ENCODE results near the gene DDR2.

DDR2 gene

DNA sequence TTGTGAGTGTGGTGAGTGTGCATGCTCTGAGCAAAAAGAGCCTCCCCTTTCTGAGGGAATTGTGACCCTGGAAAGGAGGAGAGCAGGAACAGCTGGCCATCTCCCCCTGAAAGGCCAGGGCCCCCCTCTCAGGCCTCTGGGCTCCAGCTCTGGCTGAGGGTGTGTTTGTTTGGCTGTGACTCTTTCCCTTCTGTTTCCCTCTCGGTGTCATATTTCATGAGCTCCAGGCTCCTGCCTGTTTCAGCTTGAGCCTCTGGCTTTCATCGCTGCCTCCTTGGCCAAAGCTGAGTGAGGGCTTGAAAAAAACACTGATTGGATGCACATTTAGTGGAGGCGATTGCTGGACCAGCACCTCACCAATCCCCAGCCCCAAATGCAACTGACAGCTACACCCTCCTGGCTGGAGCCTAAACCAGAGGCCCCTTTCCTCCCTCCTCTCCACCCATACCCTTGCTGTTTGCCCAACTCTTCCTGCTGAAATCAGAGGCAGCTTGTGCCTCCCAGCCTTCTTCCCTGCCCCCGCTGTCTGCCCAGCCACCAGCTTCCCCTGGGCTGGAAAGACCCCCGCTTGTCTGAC is 64.1 kb downstream of the DDR2 start:
- H2BK15ac ChIP-seq (replicated peaks; ENCODE audit: low read depth) = no peak overlapping the region
- WGBS (ENCODE audit: extremely low coverage, insufficient coverage, low lambda C conversion rate) = no CpG with 5 or more reads among the region's 5 CpGs
- H4K5ac ChIP-seq (ENCODE audit: low read length) = no peak overlapping the region
- H3K4me2 ChIP-seq (ENCODE audit: low read length) = peak overlapping the region; percentile 11
- no peaks in the 10 kb centered on the region for H3K27me3 ChIP-seq (ENCODE audit: insufficient read depth, low read length, poor library complexity)
- H2BK120ac ChIP-seq (ENCODE audit: low read depth, low read length) = no peak overlapping the region
- no peak overlapping the region for H3K23ac ChIP-seq (ENCODE audit: low read length)
- H3K79me2 ChIP-seq (ENCODE audit: control insufficient read depth, insufficient read depth, low read length) = no peaks in the 10 kb centered on the region
- H3K9ac ChIP-seq (ENCODE audit: low read length) = peak overlapping the region; percentile 36
- peak overlapping the region; percentile 77 for H3K18ac ChIP-seq (ENCODE audit: low read length)
- no peaks in the 10 kb centered on the region for H3K36me3 ChIP-seq (ENCODE audit: control insufficient read depth, insufficient read depth, low read length)
- H3K27ac ChIP-seq (ENCODE audit: low read depth, low read length) = peak overlapping the region; percentile 80
- DNase-seq = peak; percentile 96
- H3K4me1 ChIP-seq (ENCODE audit: control insufficient read depth, low read depth, low read length) = peaks cover 5% of the 10 kb centered on the region
- no peak overlapping the region for H3K4me3 ChIP-seq (ENCODE audit: low read length)
- peak overlapping the region; percentile 57 for H3K4ac ChIP-seq (ENCODE audit: low read depth, low read length)
- peak overlapping the region; percentile 66 for H3K56ac ChIP-seq (ENCODE audit: low read length)
- H2BK5ac ChIP-seq (ENCODE audit: low read length) = peak overlapping the region; percentile 59
- H2AK5ac ChIP-seq (ENCODE audit: low read length) = no peak overlapping the region
- no peaks in the 10 kb centered on the region for H3K79me1 ChIP-seq (ENCODE audit: low read length)
- H4K8ac ChIP-seq (ENCODE audit: low read depth, low read length) = no peak overlapping the region

DNA sequence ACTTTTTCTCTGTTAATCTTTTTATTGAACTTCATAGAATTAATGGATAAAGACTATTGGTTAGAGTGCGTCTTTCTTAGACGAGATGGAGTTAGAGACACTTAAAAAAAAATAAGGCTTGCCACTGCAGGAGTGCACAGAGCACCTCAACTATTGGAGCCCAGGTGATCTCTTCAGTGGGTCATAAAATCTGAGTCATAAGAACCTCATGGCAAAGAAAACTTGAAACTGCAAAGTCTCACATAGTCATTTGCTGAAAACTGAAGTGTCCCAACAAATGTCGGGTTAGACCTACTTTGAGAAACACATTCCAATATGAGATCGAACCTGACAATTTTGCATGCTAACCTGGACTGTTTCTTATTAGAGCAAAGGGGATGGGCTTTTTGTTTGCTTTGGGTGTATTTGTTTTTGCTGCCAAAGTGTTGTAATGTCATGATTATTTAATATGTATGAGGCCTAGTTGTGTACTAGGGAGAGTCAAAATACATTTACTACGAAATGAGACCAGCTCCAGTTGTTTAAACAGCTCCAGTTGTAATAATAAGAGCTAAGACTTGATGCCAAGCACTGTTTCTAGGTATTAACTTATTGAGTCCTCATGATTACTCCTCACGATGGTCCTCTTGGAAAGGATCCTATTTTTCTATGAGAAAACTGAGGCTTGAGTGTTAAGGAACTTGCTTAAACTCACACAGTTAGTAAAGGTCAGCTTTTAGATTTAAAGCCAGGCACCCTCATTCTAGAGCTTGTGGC is 65.1 kb downstream of the DDR2 start:
- no peak overlapping the region for H2BK120ac ChIP-seq (ENCODE audit: low read depth, low read length)
- no peak overlapping the region for H3K56ac ChIP-seq (ENCODE audit: low read length)
- H3K36me3 ChIP-seq (ENCODE audit: control insufficient read depth, insufficient read depth, low read length) = no peaks in the 10 kb centered on the region
- H3K4me1 ChIP-seq (ENCODE audit: control insufficient read depth, low read depth, low read length) = peaks cover 5% of the 10 kb centered on the region
- no peak overlapping the region for H3K4ac ChIP-seq (ENCODE audit: low read depth, low read length)
- WGBS (ENCODE audit: extremely low coverage, insufficient coverage, low lambda C conversion rate) = no CpG with 5 or more reads among the region's 6 CpGs
- no peak overlapping the region for H3K4me2 ChIP-seq (ENCODE audit: low read length)
- H2AK5ac ChIP-seq (ENCODE audit: low read length) = no peak overlapping the region
- H3K4me3 ChIP-seq (ENCODE audit: low read length) = no peak overlapping the region
- peak overlapping the region; percentile 42 for H3K18ac ChIP-seq (ENCODE audit: low read length)
- no peak for DNase-seq
- no peak overlapping the region for H4K5ac ChIP-seq (ENCODE audit: low read length)
- no peak overlapping the region for H4K8ac ChIP-seq (ENCODE audit: low read depth, low read length)
- H2BK15ac ChIP-seq (replicated peaks; ENCODE audit: low read depth) = no peak overlapping the region
- no peak overlapping the region for H3K9ac ChIP-seq (ENCODE audit: low read length)
- no peaks in the 10 kb centered on the region for H3K79me2 ChIP-seq (ENCODE audit: control insufficient read depth, insufficient read depth, low read length)
- no peak overlapping the region for H2BK5ac ChIP-seq (ENCODE audit: low read length)
- no peak overlapping the region for H3K23ac ChIP-seq (ENCODE audit: low read length)
- no peaks in the 10 kb centered on the region for H3K27me3 ChIP-seq (ENCODE audit: insufficient read depth, low read length, poor library complexity)
- H3K27ac ChIP-seq (ENCODE audit: low read depth, low read length) = no peak overlapping the region
- H3K79me1 ChIP-seq (ENCODE audit: low read length) = no peaks in the 10 kb centered on the region

DNA sequence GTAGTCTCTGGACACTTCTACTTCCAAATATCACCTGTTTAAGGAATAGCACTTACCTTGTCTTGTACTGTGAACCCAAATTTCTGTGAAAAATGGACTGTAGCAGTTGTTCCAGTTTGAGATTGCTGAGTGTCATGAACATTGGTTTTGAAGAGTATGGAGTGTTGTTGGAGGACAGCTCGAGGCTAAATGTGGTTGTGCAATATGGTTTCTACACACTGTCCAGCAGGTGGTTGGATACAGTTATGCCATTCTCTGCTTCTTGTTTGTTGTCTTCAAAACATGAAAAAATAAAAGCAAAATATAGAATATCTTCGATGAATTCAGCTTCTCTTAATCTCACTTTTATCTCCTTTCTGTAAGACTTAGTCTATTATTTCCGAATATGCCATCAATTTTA is 67.1 kb downstream of the DDR2 start:
- Histone ChIP-seq H3K79me1 (ENCODE audit: low read length) (no peaks in the 10 kb centered on the region), H3K18ac (ENCODE audit: low read length) (no peak overlapping the region), H3K79me2 (ENCODE audit: control insufficient read depth, insufficient read depth, low read length) (no peaks in the 10 kb centered on the region), H3K27me3 (ENCODE audit: insufficient read depth, low read length, poor library complexity) (no peaks in the 10 kb centered on the region), H4K8ac (ENCODE audit: low read depth, low read length) (no peak overlapping the region), H3K27ac (ENCODE audit: low read depth, low read length) (no peak overlapping the region), H3K23ac (ENCODE audit: low read length) (no peak overlapping the region), H2BK5ac (ENCODE audit: low read length) (no peak overlapping the region), H3K4me1 (ENCODE audit: control insufficient read depth, low read depth, low read length) (peaks cover 5% of the 10 kb centered on the region), H3K36me3 (ENCODE audit: control insufficient read depth, insufficient read depth, low read length) (no peaks in the 10 kb centered on the region), H2BK15ac (replicated peaks; ENCODE audit: low read depth) (no peak overlapping the region), H3K4ac (ENCODE audit: low read depth, low read length) (no peak overlapping the region), H2BK120ac (ENCODE audit: low read depth, low read length) (no peak overlapping the region), H3K9ac (ENCODE audit: low read length) (no peak overlapping the region), H3K56ac (ENCODE audit: low read length) (no peak overlapping the region), H2AK5ac (ENCODE audit: low read length) (no peak overlapping the region), H4K5ac (ENCODE audit: low read length) (no peak overlapping the region), H3K4me3 (ENCODE audit: low read length) (no peak overlapping the region), H3K4me2 (ENCODE audit: low read length) (no peak overlapping the region)
- WGBS (ENCODE audit: extremely low coverage, insufficient coverage, low lambda C conversion rate) = no CpG with 5 or more reads among the region's 3 CpGs
- no peak for DNase-seq

DNA sequence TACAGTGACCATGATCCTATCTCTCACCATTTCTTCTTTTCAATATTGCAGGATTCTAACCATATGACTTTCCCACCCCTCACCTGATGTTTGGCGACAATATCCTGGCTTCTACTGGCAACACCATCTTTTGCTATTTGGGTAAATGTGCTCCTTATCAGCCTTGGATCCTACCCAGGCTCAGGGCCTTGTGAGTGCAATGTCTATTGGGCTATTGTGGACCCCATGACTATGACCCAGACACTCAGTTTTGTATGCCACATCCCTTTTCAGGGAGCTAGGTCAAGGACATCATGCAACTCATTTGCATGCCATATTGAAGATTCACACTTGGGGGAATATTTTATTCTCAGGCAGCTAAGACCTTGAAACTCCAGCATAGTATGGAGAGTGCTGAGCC is 67.9 kb downstream of the DDR2 start:
- Histone ChIP-seq H3K56ac (ENCODE audit: low read length) (no peak overlapping the region), H3K4me1 (ENCODE audit: control insufficient read depth, low read depth, low read length) (peaks cover 5% of the 10 kb centered on the region), H3K4ac (ENCODE audit: low read depth, low read length) (no peak overlapping the region), H3K36me3 (ENCODE audit: control insufficient read depth, insufficient read depth, low read length) (no peaks in the 10 kb centered on the region), H3K27me3 (ENCODE audit: insufficient read depth, low read length, poor library complexity) (no peaks in the 10 kb centered on the region), H4K8ac (ENCODE audit: low read depth, low read length) (no peak overlapping the region), H3K4me2 (ENCODE audit: low read length) (no peak overlapping the region), H3K79me2 (ENCODE audit: control insufficient read depth, insufficient read depth, low read length) (no peaks in the 10 kb centered on the region), H3K9ac (ENCODE audit: low read length) (no peak overlapping the region), H2AK5ac (ENCODE audit: low read length) (no peak overlapping the region), H2BK120ac (ENCODE audit: low read depth, low read length) (no peak overlapping the region), H3K4me3 (ENCODE audit: low read length) (no peak overlapping the region), H3K18ac (ENCODE audit: low read length) (no peak overlapping the region), H2BK15ac (replicated peaks; ENCODE audit: low read depth) (no peak overlapping the region), H3K79me1 (ENCODE audit: low read length) (no peaks in the 10 kb centered on the region), H4K5ac (ENCODE audit: low read length) (no peak overlapping the region), H2BK5ac (ENCODE audit: low read length) (no peak overlapping the region), H3K27ac (ENCODE audit: low read depth, low read length) (no peak overlapping the region), H3K23ac (ENCODE audit: low read length) (no peak overlapping the region)
- no peak for DNase-seq
- WGBS (ENCODE audit: extremely low coverage, insufficient coverage, low lambda C conversion rate) = no CpG with 5 or more reads among the region's 1 CpG

DNA sequence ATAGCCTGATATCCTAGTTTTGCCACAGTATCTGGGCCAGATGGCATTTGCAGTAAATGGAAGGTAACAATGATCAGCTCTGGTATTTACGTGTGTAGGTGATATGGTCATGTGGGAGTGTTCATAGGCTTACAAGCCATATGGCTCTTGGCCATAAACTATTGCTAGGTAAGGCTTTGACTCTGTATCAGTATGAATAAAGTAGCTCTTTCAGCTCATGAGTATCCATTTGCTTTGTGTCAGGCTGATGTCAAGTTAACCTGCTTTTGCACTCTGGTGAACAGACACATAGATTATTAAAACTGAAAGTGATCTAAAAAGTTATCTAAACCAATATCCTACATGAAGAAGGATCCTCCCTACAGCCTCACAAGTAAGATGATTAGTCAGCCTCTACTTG is 69.0 kb downstream of the DDR2 start:
- Histone ChIP-seq H3K4me1 (ENCODE audit: control insufficient read depth, low read depth, low read length) (peaks cover 12% of the 10 kb centered on the region), H4K8ac (ENCODE audit: low read depth, low read length) (no peak overlapping the region), H3K79me2 (ENCODE audit: control insufficient read depth, insufficient read depth, low read length) (no peaks in the 10 kb centered on the region), H3K56ac (ENCODE audit: low read length) (no peak overlapping the region), H2BK120ac (ENCODE audit: low read depth, low read length) (no peak overlapping the region), H2BK5ac (ENCODE audit: low read length) (no peak overlapping the region), H3K27me3 (ENCODE audit: insufficient read depth, low read length, poor library complexity) (no peaks in the 10 kb centered on the region), H2BK15ac (replicated peaks; ENCODE audit: low read depth) (no peak overlapping the region), H3K23ac (ENCODE audit: low read length) (no peak overlapping the region), H2AK5ac (ENCODE audit: low read length) (no peak overlapping the region), H3K36me3 (ENCODE audit: control insufficient read depth, insufficient read depth, low read length) (no peaks in the 10 kb centered on the region), H3K4me2 (ENCODE audit: low read length) (no peak overlapping the region), H4K5ac (ENCODE audit: low read length) (no peak overlapping the region), H3K4ac (ENCODE audit: low read depth, low read length) (no peak overlapping the region), H3K27ac (ENCODE audit: low read depth, low read length) (no peak overlapping the region), H3K4me3 (ENCODE audit: low read length) (no peak overlapping the region), H3K18ac (ENCODE audit: low read length) (no peak overlapping the region), H3K9ac (ENCODE audit: low read length) (no peak overlapping the region), H3K79me1 (ENCODE audit: low read length) (no peaks in the 10 kb centered on the region)
- no CpG with 5 or more reads among the region's 1 CpG for WGBS (ENCODE audit: extremely low coverage, insufficient coverage, low lambda C conversion rate)
- no peak for DNase-seq

All from mesendoderm (in vitro differentiated cells).